ENCODE data around the gene RAB8B.

Gene RAB8B
- 92.6 to 402 (median 185) reads per million in 18 experiments for total RNA-seq

DNA sequence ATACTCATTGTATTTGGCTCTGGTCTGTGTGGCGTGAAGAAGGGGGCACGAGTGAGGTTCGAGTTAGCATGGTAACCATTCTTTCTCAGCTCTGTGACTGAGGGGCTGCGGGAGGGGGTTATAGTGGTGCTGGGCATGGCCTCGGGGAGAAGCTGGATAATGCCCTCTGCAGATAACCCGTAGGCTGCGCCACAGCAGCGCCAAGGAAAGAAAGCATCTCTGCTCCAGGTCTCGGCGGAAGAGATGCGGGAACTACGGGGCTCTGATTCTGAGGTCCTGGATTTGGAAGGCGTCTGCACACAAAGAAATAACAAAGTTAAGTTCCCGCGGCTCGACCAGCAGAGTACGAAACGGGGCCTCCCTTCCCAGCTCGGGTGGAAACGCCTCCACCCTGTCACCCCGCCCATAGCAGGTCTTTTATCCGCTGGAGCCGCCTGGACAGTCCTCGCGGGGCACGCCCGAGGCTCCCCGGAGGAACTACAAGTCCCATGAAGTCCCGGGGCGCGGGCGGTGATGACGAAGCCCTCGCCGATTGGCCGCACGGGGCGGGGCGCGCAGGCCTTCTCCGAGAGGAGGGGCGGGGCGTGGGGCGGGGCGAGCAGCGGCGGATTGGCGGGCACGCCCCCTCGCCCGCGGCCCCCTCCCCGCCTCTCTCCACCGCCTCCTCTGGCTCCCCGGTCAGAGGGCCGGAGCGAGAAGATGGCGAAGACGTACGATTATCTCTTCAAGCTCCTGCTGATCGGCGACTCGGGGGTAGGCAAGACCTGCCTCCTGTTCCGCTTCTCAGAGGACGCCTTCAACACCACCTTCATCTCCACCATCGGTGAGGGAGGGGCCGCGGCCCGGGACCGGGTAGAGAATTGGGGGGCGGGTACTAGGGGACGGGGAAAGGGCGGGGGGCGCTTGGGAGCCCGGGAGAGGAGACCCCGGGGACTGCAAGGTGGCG is at the start of gene RAB8B:
Gene RAB8B, plus strand, starts transcription at position 681 of the 946 bp plus-strand sequence. Its CDS starts 19 bp downstream, at position 700.
- peak; percentile 98 to 99 for DNase-seq

DNA sequence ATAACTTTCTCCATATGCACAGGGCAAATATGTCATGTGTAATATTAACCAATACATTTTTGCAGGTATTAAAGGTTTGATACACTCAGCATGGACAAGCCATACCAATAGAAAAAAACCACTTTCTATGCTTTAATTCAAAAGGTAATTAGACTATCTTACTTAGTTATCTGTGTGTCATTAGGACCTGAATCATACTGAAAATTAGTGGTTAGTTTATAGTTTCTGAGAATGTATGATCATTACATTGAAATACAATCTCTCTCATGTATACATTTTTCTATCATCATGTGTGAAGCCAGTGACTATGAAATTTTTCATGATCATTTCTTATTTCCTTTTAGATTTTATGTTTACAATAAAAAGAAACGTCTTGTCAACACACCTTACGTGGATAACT is 48.5 kb upstream of the RAB8B start:
- DNase-seq = no peak

DNA sequence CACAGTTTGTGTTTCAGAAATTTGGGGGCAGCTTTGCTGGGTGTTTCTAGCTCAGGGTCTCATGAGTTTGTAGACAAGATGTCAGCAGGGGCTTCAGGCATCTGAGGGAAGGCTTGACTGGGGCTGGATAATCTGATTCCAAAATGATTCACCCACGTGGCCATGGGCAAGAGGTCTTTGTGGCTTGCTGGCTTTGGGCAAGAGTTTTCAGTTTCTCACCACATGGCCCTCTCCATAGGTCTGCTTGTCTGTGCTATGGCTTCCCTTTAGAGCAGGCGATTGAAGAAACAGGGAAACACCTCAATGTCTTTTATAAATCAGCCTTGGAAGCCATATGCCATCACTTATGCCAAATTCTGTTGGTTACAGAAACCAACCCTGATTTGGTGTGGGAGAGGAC is 44.0 kb upstream of the RAB8B start:
- DNase-seq = no peak

DNA sequence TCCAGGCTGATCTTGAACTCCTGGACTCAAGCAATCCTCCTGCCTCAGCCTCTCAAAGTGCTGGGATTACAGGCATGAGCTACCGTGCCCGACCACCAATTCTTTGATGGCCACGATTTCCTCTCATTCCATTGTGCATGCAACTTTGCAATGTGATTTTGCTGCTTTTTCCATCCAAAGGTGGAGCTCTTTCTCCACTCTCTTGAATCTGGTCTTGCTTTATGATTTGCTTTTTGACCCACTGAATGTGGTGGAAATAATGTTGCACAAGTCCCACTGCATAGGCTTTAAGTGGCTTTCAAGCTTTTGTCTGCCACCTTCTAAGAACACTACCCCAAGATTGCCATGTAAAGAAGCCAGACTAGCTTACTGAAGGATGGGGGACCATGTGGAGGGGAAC is 42.7 kb upstream of the RAB8B start:
- peak in 1 of 2 donors; percentile 3 for DNase-seq

DNA sequence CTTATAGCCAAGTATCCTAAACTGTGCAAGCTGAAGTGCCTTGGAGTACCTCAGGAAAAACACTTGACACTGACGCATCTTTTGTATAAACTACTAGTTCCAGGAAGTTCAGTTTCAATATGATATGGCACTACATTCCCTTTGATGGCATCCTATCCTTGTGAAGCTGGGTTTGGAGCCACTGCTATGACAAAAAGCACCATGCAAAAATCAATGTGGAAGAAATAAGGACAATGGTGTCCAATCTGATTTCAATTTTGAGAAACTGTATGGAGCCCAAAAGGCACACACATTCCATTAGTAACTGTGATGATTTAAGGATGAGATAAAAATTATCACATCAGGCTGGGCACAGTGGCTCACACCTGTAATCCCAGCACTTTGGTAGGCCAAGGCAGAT is 37.7 kb upstream of the RAB8B start:
- DNase-seq = no peak

DNA sequence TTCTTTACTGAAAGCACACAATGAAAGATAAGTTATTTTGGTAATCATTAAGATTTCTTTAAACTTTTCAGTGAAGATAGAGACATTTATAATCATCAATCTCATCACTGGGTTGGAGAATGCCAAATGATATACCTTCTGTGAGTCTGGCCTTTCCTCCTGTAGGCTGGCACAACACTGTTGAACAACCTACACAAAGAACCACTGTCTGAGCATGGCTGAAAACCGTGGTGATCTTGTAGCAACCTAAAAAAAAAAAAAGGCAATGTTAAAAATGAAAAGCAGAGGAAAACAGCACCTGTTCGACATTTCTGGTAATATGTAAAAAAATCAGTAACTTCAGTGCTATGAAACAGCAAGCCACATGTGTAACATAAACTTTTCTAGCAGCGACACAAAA is 33.9 kb upstream of the RAB8B start:
- no peak for DNase-seq

DNA sequence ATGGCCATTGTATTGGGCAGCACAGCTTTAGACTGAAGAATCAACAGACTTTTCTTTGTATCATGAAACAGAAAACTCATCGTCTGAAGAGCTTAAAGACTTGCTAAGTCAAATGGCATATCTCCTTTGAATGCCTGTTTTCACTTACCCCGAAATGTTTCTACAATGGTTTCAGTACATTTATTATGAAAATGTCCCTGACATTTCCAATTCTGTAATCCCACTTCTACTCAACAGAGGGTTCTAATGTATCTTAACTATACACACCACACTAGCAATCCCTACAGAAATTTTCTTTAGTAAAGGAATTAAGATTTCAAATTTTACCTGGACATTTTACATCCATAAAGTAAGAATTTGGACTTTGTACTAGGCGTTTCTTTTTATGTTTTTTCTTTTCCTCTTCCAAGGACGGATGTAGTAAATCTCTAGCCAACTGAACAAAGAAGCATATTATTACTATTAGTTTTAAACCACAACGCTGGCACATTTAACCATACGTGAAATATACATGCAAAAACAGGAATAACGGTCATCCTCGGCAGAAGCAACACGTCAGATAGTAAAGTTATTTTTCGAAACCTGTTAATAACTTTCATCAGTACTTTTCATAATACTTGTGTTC is 33.2 kb upstream of the RAB8B start:
- DNase-seq = peak in 1 of 2 donors; percentile 17

DNA sequence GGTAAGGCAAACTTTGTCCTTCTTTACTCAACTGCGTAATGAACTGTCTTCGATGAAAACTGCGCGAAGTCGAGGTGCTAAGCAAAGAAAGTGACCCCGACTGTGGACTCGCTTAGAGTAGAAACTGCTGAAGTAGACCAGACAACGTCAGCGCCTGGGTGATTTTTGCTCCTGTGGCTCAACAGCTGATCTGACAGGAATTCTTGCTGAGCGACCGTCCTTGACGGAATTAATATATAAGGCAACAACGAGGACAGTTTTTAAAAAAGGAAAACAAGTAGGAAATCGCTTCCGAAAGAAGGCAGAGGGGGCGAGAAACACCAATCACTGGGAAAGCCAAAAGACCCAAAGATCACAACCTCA is 32.7 kb upstream of the RAB8B start:
- DNase-seq = peak; percentile 54 to 68

DNA sequence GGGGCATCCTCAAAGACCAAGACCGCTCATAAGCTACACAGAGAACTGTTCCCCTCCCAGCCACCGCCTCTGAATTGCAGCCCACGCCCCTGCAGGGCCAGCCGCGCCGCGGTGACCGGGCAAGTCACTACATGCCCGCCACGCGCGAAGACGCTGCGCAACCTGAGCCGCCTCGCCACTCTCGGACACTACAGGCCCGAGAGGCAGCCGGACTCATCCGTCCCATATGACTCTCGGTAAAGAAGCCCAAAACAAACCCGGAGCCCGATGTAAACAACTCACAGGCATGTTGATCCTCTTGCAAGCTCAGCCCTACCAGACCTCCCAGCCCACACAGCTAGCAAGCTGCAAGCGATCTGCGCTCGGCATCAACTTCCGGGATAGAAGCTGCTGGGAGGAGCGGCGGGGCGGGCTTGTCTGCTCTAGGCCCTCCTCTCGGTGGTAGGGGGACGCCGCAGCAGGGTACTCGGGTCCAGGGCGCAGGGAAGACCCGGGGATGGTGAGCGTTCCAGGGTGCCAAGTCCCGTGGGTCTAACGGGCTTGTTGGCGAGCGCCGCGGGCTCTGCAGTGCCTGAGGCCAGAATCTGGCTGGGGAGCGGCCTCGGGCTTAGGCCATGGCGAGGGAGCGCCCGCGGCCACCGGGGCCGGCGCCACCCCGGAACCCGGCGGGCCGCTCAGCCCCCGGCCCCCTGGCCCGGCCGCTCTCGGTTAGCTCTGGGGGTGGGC is 32.1 kb upstream of the RAB8B start, which contains the start of gene RPS27L:
Gene RPS27L, minus strand, starts transcription at position 360 of the 726 bp plus-strand sequence. Its CDS starts 72 bp downstream, at position 288.
- DNase-seq = peak; percentile 92 to 95

DNA sequence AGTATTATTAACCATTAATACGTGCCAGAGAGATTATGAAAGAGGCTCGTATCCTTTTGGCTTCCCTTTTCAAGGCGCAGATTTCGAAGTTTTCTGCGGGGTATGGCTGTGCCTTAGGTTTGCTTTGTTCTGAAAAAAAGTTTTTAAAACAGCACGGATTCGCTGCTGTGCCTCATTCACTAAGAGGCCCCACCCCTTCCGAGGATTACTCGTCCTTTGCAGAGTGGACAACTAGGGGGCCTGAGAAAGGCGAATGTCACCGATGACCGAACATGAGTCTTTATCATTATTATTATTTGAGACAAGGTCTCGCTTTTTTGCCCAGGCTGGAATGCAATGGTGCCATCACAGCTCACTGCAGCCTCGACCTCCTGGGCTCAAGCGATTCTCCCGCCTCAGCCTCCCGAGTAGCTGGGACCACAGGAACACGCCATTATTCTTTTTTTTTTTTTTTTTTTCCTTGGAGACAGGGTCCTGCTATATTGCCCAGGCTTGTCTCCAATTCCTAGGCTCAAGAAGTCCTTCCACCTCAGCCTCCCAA is 31.4 kb upstream of the RAB8B start:
- DNase-seq = peak; percentile 69 to 71

DNA sequence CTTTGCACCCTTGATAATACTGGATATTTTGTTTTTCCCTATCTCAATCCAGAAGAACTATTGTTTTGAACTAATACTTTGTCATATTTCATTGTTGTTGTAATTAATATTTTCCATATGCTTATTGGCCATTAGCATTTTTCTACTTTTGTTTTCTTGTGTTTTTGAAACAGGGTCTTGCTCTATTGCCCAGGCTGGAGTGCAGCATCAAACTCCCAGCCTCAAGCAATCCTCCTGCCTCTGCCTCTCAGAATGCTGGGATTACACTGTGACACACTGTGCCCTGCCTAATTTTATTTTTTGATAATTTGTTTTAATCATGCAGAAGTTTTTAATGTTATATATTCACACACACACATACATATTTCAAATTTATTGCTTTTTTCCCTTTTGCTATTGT is 28.8 kb upstream of the RAB8B start:
- no peak for DNase-seq

DNA sequence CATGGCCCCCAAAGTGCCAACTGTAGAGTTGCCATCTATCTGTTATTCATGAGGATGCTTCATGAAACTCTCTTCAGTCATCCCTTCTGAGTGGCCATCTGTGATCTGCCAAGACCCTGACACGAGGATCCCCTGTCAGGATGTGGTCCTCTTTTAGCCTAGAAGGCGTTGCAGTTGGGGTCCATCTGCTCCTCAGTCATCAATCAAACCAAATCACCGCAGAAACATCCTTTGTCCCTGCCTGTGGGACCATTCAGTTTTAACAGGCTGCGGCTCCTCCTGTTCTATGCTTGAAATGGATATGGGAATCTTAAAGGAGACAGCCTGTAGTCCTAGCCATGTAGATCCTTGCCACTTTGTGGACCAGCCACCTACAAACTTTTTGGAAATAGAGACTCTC is 26.2 kb upstream of the RAB8B start:
- DNase-seq = no peak

DNA sequence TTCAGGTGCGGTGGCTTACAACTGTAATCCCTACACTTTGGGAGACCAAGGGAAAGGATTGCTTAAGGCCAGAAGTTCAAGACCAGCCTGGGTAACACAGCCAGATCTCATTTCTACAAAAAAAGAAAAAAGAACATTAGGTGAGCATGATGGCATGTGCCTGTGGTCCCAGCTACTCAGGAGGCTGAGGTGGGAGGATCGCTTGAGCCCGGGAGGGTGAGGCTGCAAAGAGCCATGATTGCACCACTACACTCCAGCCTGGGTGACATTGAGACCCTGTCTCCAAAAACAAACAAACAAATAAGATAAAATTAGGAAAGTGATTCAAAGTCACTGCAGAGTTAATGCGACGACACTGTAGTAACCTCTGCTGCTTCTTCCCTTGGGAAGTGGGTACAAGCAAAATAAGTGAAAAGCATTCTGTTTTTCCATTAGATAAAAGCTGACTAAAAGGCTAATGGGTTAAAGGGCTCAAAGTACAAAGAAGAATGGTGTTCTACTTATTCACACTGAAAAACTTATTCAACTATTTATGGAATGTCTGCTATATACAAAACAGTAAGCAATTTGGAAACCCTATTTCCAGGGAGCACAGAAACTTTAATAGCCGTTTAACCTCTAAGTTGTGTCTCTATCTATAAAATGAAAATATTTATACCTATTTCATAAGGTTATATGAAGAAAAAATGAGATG is 24.1 kb upstream of the RAB8B start:
- DNase-seq = no peak

DNA sequence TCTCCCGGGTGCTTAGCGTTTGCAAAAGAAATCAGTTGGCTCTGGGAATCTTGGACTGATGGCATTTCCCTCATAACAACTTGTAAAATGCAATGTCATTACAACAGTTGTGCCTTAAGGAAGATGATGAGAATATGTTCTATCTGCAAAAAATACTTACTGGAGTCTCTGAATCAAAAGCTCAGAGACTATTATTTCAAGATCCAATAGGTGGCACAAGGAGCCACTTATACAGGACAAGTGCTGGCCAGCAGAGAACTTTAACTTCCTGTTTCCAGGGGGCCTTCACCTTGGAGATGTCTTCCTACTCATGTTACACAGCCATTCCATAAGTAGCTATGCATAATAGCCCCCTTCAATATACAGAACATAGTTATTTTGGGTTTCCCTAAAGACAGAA is 23.2 kb upstream of the RAB8B start:
- peak; percentile 60 to 62 for DNase-seq

DNA sequence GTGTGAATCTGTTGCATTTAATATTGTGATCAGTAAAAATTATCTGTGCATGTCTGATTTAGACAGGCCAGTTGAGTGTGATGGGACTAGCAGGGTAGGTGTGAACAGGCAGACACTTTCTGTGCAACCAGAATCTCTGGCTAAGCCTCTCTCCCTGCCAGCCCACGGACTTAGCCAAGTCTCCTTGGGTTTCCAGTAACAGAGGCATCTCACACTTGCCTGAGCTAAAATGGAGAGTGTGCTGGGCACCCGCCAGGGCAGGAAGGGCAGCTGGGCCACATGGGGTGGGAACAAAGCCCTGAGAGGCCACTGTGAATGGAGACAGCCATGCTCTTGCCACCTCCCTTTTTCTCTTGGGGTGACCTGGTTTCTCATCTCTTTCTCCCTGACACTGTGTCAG is 19.6 kb upstream of the RAB8B start:
- DNase-seq = no peak

DNA sequence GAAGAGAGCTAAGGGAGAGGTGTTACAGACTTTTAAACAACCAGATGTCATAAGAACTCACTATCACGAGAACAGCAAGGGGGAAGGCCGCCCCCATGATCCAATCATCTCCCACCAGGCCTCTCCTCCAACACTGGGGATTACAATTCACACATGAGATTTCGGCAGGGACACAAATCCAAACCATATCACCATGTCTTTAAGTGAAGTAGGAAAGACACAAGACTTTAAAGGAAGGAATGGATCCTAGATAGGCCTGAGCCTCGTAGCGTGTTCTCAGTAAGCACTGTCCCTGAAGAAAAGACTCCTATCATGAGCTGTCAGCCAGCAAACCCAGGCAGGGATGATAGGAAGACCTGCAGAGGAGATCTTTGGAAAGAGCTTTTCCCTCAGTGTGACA is 17.0 kb upstream of the RAB8B start:
- DNase-seq = no peak

DNA sequence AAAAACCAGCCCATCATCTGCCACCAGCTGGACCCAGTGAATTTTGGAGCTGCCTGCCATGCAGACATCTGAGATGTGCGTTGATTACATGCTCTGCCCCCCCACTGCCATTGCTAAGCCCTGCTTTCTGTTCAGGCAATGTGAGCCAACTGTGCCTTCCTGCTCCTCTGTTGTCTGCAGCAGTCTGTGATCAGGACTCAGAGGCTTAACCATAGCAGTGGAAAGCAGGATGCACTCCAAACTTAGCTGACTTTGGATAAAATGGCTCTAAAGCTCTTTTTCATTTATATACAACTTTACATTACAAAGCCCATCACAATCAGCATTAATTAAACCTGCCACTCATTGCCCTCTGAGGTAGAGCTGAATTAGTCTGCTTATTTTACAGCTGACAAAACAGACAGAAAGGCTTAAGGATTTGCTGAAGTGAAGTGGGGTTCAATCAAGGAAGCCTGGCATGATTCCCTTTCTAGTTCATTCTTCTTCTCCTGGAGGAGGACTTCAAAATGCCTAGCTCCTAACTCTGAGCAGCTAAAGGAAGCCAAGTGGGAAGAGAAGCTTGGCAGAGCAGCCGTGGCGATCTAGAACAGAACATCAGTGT is 16.5 kb upstream of the RAB8B start:
- no peak for DNase-seq

DNA sequence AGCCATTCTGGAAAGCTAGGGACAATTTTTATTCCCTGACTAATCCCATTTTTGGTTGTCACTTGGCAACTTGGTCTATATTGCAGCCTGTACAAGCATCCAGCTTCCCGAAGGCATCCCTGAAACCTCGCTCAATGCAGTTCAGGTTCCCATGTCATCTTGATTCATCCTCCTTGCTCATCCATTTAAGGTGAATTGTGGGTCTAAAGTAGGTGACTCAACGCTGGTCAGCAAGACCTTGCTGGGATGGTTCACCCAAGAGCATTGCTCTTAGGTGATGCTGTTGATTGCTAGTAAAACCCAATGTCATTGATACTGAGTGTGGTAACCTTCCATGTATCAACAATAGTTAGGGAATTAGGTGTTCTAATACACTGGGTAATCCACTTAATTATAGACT is 13.1 kb upstream of the RAB8B start:
- no peak for DNase-seq

DNA sequence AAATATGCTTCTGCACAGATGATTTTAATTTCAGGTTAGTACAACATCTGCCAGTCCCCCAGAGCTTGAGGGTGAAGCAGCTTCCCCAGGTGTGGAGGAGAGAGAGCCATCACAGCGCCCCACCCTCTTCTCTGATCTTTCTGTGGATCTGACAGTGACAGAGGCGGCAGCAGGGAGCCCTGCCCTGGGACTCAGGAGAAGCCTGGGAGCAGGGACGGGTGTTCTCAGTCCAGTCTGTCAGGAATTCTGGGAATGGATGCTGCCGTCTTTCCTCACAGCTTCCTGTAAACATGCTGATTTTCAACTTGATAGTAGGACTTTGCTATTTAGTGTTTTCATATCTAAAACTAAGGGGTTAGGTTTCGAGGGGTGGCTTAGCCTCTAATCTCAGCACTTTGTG is 11.4 kb upstream of the RAB8B start:
- DNase-seq = no peak

DNA sequence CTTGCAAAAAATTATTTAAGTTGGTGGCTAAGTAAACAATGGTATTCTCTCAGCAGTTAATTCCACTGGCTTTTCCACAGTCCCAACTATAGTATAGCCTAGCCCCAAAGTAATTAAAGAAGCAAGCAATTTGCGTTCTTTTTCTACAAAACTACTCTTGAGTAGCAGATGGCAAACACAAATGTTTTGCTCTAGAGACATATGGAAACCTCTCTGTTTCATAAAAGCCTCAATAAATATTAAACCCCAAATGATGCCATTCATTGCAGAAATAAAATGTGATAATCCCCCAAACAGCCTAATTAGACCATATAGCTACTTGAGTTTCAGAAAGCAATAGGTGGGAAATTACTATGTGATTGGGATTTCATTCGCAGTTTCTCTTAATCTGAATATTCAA is 8.7 kb upstream of the RAB8B start:
- DNase-seq = no peak

DNA sequence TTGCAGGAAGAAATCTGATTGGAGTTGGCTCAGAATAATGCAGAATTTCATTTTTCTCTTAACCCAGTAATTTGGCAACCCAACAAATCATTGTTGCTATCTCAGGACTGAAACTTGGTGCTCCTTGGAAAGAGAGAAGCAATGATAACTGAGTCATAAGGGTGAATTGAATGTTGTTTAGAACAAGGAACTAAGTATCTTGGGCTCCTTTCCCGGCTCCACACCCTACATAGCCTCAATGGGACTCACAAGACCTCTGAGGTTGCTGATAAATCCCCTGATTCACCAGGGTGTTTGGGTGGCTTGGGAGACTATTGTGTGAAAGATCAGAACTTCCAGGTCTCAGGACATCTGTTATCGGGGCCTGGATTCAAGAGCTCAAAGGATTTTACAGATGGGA is 7.8 kb upstream of the RAB8B start:
- DNase-seq = peak; percentile 64 to 65

DNA sequence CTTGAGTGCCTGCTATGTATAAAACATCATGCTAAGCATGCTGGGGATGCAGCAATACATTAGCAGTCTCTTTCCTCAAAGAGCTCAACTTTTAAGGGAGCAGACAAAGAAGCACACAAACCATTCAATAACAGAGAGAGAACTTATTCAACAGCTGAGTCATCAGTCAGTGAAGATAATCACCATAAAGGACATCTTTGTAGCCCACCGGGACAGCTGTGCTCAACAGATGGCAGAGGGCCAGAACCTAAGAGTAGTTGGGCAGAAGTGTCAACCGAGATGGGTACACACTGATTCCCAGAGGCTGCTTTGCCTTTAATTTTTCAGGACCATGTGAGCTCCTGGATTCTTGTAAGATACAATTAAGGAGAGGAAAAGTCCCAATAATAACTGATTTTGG is 4.2 kb upstream of the RAB8B start:
- no peak for DNase-seq

Data from inflammatory macrophage (primary cell).